ENCODE results near the gene TBC1D14.

DNA sequence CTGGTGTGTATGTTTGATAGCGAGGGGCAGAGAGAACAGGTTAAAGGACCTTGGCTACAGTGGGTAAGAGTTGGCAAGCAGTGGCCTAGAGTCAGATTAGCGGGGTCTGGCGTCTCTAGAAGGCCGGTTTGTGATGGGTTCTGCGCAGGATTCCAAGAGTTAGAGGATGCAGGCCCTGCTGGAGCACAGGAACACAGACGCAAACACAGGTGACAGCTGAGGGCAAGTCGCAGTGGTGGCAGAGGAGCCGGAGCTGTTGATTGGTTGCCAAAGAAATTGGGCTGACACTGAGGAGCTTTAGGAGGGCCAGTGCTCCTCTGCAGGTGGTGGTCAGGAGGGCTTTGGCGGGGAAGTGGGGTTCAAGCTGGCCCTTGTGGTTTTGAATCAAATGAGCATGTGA lies 137.3 kb downstream of the TBC1D14 start:
- TF ChIP-seq, protein P1, sequence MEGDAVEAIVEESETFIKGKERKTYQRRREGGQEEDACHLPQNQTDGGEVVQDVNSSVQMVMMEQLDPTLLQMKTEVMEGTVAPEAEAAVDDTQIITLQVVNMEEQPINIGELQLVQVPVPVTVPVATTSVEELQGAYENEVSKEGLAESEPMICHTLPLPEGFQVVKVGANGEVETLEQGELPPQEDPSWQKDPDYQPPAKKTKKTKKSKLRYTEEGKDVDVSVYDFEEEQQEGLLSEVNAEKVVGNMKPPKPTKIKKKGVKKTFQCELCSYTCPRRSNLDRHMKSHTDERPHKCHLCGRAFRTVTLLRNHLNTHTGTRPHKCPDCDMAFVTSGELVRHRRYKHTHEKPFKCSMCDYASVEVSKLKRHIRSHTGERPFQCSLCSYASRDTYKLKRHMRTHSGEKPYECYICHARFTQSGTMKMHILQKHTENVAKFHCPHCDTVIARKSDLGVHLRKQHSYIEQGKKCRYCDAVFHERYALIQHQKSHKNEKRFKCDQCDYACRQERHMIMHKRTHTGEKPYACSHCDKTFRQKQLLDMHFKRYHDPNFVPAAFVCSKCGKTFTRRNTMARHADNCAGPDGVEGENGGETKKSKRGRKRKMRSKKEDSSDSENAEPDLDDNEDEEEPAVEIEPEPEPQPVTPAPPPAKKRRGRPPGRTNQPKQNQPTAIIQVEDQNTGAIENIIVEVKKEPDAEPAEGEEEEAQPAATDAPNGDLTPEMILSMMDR (IDR thresholded peaks at IDR 0.05; ENCODE audit: low read depth, low read length): no peak
- no peak for TF ChIP-seq EZH2phosphoT487 (IDR thresholded peaks at IDR 0.05; ENCODE audit: low read depth)
